Measurements from ENCODE around the gene RHOBTB3.
"Not testable (repeated sequence)": the region's sequence is repeated elsewhere in the genome, so short reads cannot be mapped to it uniquely, and the experiment has no call there.

Gene RHOBTB3

GRCh38 chr5:95811461-95812073, 80.4 kb downstream of the RHOBTB3 start:
- POLR2A ChIA-PET; H3K9me3 ChIP-seq (ENCODE audit: control extremely low read depth in 1 of 5, control insufficient read depth in 4 of 5, insufficient read depth in 2 of 5, low read depth in 1 of 5, low read length in 4 of 5); H3K27ac ChIP-seq (ENCODE audit: insufficient read depth in 1 of 2, low read depth in 1 of 2, low read length in 2 of 2, poor library complexity in 1 of 2, severe bottlenecking in 2 of 2); H3K27me3 ChIP-seq (replicated peaks in 2 of 5; ENCODE audit: control insufficient read depth in 4 of 5, insufficient read depth in 5 of 5, low read length in 4 of 5); DNase-seq: not testable (repeated sequence)
- 100% methylated on average over 2 of the region's 13 CpGs for WGBS (ENCODE audit: insufficient coverage)
- H3K4me3 ChIP-seq (ENCODE audit: control insufficient read depth in 1 of 7, extremely low read depth in 1 of 7, insufficient read depth in 4 of 7, low read depth in 2 of 7, low read length in 6 of 7) = peak overlapping the region in 1 of 7 experiments; percentile 34
- peaks cover 24 to 59% (median 49%) of the 10 kb centered on the region in 4 experiments for H3K4me1 ChIP-seq (ENCODE audit: control extremely low read depth in 1 of 4, control insufficient read depth in 4 of 4, insufficient read depth in 4 of 4, low read length in 3 of 4)
- CTCF ChIA-PET = interaction anchor here (0.8 to 6.2 kb wide), 6 partner anchors 11 to 39 kb away, joined by 3 to 53 read pairs (median 5); partner anchors contain the start of gene GLRX
- peaks cover 5 to 32% (median 23%) of the 10 kb centered on the region in 4 experiments for H3K36me3 ChIP-seq (ENCODE audit: control insufficient read depth in 4 of 4, insufficient read depth in 4 of 4, low read length in 3 of 4)

GRCh38 chr5:95812074-95812471, 80.9 kb downstream of the RHOBTB3 start:
- Histone ChIP-seq H3K27me3 (replicated peaks in 2 of 5; ENCODE audit: control insufficient read depth in 4 of 5, insufficient read depth in 5 of 5, low read length in 4 of 5) (no peaks in the 10 kb centered on the region), H3K9me3 (ENCODE audit: control extremely low read depth in 1 of 5, control insufficient read depth in 4 of 5, insufficient read depth in 2 of 5, low read depth in 1 of 5, low read length in 4 of 5) (no peaks in the 10 kb centered on the region), H3K27ac (ENCODE audit: insufficient read depth in 1 of 2, low read depth in 1 of 2, low read length in 2 of 2, poor library complexity in 1 of 2, severe bottlenecking in 2 of 2) (no peak overlapping the region), H3K4me3 (ENCODE audit: control insufficient read depth in 1 of 7, extremely low read depth in 1 of 7, insufficient read depth in 4 of 7, low read depth in 2 of 7, low read length in 6 of 7) (peak overlapping the region in 2 of 7 experiments; percentile 1 to 34), H3K36me3 (ENCODE audit: control insufficient read depth in 4 of 4, insufficient read depth in 4 of 4, low read length in 3 of 4) (peaks cover 7 to 36% (median 27%) of the 10 kb centered on the region in 4 experiments), H3K4me1 (ENCODE audit: control extremely low read depth in 1 of 4, control insufficient read depth in 4 of 4, insufficient read depth in 4 of 4, low read length in 3 of 4) (peaks cover 24 to 61% (median 51%) of the 10 kb centered on the region in 4 experiments)
- peak in 2 of 3 donors; percentile 47 to 51 for DNase-seq
- WGBS (ENCODE audit: insufficient coverage) = 49% methylated on average over 6 of the region's 6 CpGs
- POLR2A ChIA-PET = interaction anchor here (0.7 kb wide), 1 partner anchor 10 kb away, joined by 3 read pairs; the partner anchor contains the start of gene GLRX
- CTCF ChIA-PET = interaction anchor here (0.6 to 1.6 kb wide), 6 partner anchors 11 to 165 kb away, joined by 3 to 6 read pairs (median 4); partner anchors contain the start of genes GLRX and RFESD

DNA sequence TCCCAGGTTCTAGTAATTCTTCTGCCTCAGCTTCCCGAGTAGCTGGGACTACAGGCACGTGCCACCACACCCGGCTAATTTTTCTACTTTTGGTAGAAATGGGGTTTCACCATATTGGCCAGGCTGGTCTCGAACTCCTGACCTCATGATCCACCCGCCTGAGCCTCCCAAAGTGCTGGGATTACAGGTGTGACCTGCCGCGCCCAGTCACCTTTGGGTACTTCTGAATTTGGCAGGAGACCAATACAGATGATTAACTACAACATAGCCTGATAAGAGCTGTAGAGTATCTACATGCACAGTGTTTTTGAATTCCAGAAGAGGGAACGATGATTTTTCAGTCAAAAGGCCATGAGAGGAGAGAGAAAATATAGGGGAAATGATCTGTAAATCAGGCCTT, 81.9 kb downstream of the RHOBTB3 start:
- H3K9me3 ChIP-seq (ENCODE audit: control extremely low read depth in 1 of 5, control insufficient read depth in 4 of 5, insufficient read depth in 2 of 5, low read depth in 1 of 5, low read length in 4 of 5); H3K27ac ChIP-seq (ENCODE audit: insufficient read depth in 1 of 2, low read depth in 1 of 2, low read length in 2 of 2, poor library complexity in 1 of 2, severe bottlenecking in 2 of 2); POLR2A ChIA-PET; H3K4me3 ChIP-seq (ENCODE audit: control insufficient read depth in 1 of 7, extremely low read depth in 1 of 7, insufficient read depth in 4 of 7, low read depth in 2 of 7, low read length in 6 of 7); DNase-seq; H3K27me3 ChIP-seq (replicated peaks in 2 of 5; ENCODE audit: control insufficient read depth in 4 of 5, insufficient read depth in 5 of 5, low read length in 4 of 5): not testable (repeated sequence)
- Histone ChIP-seq H3K4me1 (ENCODE audit: control extremely low read depth in 1 of 4, control insufficient read depth in 4 of 4, insufficient read depth in 4 of 4, low read length in 3 of 4) (peaks cover 24 to 67% (median 56%) of the 10 kb centered on the region in 4 experiments), H3K36me3 (ENCODE audit: control insufficient read depth in 4 of 4, insufficient read depth in 4 of 4, low read length in 3 of 4) (peaks cover 7 to 43% (median 30%) of the 10 kb centered on the region in 4 experiments)
- WGBS (ENCODE audit: insufficient coverage) = 97% methylated on average over 6 of the region's 8 CpGs
- CTCF ChIA-PET = interaction anchor here (1.0 kb wide), 1 partner anchor 32 kb away, joined by 4 read pairs; no protein-coding TSS in a partner anchor

GRCh38 chr5:95815155-95815729, 84.1 kb downstream of the RHOBTB3 start:
- Histone ChIP-seq H3K9me3 (ENCODE audit: control extremely low read depth in 1 of 5, control insufficient read depth in 4 of 5, insufficient read depth in 2 of 5, low read depth in 1 of 5, low read length in 4 of 5) (no peaks in the 10 kb centered on the region), H3K27ac (ENCODE audit: insufficient read depth in 1 of 2, low read depth in 1 of 2, low read length in 2 of 2, poor library complexity in 1 of 2, severe bottlenecking in 2 of 2) (peak overlapping the region; percentile 56 to 80), H3K27me3 (replicated peaks in 2 of 5; ENCODE audit: control insufficient read depth in 4 of 5, insufficient read depth in 5 of 5, low read length in 4 of 5) (no peaks in the 10 kb centered on the region), H3K4me1 (ENCODE audit: control extremely low read depth in 1 of 4, control insufficient read depth in 4 of 4, insufficient read depth in 4 of 4, low read length in 3 of 4) (peaks cover 16 to 67% (median 56%) of the 10 kb centered on the region in 4 experiments), H3K4me3 (ENCODE audit: control insufficient read depth in 1 of 7, extremely low read depth in 1 of 7, insufficient read depth in 4 of 7, low read depth in 2 of 7, low read length in 6 of 7) (no peak overlapping the region), H3K36me3 (ENCODE audit: control insufficient read depth in 4 of 4, insufficient read depth in 4 of 4, low read length in 3 of 4) (peaks cover 7 to 43% (median 30%) of the 10 kb centered on the region in 4 experiments)
- CTCF ChIA-PET = interaction anchor here (0.7 to 1.1 kb wide), 3 partner anchors 8 to 34 kb away, joined by 3 to 4 read pairs (median 3); no protein-coding TSS in a partner anchor
- peak; percentile 16 to 74 (median 39) for DNase-seq
- WGBS (ENCODE audit: insufficient coverage) = 59% methylated on average over 3 of the region's 4 CpGs
- POLR2A ChIA-PET = no interaction called here

GRCh38 chr5:95816341-95816740, 85.2 kb downstream of the RHOBTB3 start:
- Histone ChIP-seq H3K4me1 (ENCODE audit: control extremely low read depth in 1 of 4, control insufficient read depth in 4 of 4, insufficient read depth in 4 of 4, low read length in 3 of 4) (peaks cover 14 to 67% (median 59%) of the 10 kb centered on the region in 4 experiments), H3K4me3 (ENCODE audit: control insufficient read depth in 1 of 7, extremely low read depth in 1 of 7, insufficient read depth in 4 of 7, low read depth in 2 of 7, low read length in 6 of 7) (no peak overlapping the region), H3K27ac (ENCODE audit: insufficient read depth in 1 of 2, low read depth in 1 of 2, low read length in 2 of 2, poor library complexity in 1 of 2, severe bottlenecking in 2 of 2) (no peak overlapping the region), H3K27me3 (replicated peaks in 2 of 5; ENCODE audit: control insufficient read depth in 4 of 5, insufficient read depth in 5 of 5, low read length in 4 of 5) (no peaks in the 10 kb centered on the region), H3K9me3 (ENCODE audit: control extremely low read depth in 1 of 5, control insufficient read depth in 4 of 5, insufficient read depth in 2 of 5, low read depth in 1 of 5, low read length in 4 of 5) (no peaks in the 10 kb centered on the region), H3K36me3 (ENCODE audit: control insufficient read depth in 4 of 4, insufficient read depth in 4 of 4, low read length in 3 of 4) (peaks cover 7 to 43% (median 29%) of the 10 kb centered on the region in 4 experiments)
- ChIA-PET POLR2A (no interaction called here), CTCF (interaction anchor here (0.7 to 7.9 kb wide), 8 partner anchors 9 to 47 kb away, joined by 4 to 60 read pairs (median 4); no protein-coding TSS in a partner anchor)
- 98% methylated on average over 6 of the region's 8 CpGs for WGBS (ENCODE audit: insufficient coverage)
- DNase-seq = no peak

DNA sequence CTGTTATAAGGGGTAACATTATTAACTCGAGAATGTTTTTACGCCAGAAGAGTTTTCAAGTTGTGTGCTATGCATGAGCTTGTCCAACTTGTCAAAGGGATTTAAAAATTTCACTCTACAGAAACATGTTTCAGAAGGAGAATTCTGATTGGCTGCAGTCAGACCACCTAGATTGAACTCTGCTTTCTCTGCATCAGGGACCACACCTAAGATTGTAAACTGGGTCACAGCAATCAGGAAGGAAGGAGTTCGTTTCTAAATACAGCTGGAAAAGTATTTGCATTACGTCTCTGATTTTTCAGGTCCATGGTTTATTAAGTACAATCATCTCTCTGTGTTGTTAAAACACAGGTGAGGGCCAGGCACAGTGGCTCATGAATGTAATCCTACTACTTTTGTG, 85.6 kb downstream of the RHOBTB3 start:
- Histone ChIP-seq H3K4me3 (ENCODE audit: control insufficient read depth in 1 of 7, extremely low read depth in 1 of 7, insufficient read depth in 4 of 7, low read depth in 2 of 7, low read length in 6 of 7) (no peak overlapping the region), H3K27me3 (replicated peaks in 2 of 5; ENCODE audit: control insufficient read depth in 4 of 5, insufficient read depth in 5 of 5, low read length in 4 of 5) (no peaks in the 10 kb centered on the region), H3K36me3 (ENCODE audit: control insufficient read depth in 4 of 4, insufficient read depth in 4 of 4, low read length in 3 of 4) (peaks cover 7 to 43% (median 29%) of the 10 kb centered on the region in 4 experiments), H3K27ac (ENCODE audit: insufficient read depth in 1 of 2, low read depth in 1 of 2, low read length in 2 of 2, poor library complexity in 1 of 2, severe bottlenecking in 2 of 2) (no peak overlapping the region), H3K9me3 (ENCODE audit: control extremely low read depth in 1 of 5, control insufficient read depth in 4 of 5, insufficient read depth in 2 of 5, low read depth in 1 of 5, low read length in 4 of 5) (no peaks in the 10 kb centered on the region), H3K4me1 (ENCODE audit: control extremely low read depth in 1 of 4, control insufficient read depth in 4 of 4, insufficient read depth in 4 of 4, low read length in 3 of 4) (peaks cover 16 to 67% (median 63%) of the 10 kb centered on the region in 4 experiments)
- ChIA-PET CTCF (interaction anchor here (0.8 to 7.9 kb wide), 10 partner anchors 10 to 47 kb away, joined by 3 to 60 read pairs (median 4); no protein-coding TSS in a partner anchor), POLR2A (no interaction called here)
- no peak for DNase-seq
- 80% methylated on average over 1 of the region's 4 CpGs for WGBS (ENCODE audit: insufficient coverage)

All from common myeloid progenitor, CD34-positive (primary cell).